GM12865 (cell line): ENCODE results near the gene FGFR1OP2.
"Not testable (repeated sequence)": the region's sequence is repeated elsewhere in the genome, so short reads cannot be mapped to it uniquely, and the experiment has no call there.

Source experiments
- DNase-seq: peaks from one replicate; pipeline ENCODE4 v3.0.0; 2010; ENCODE audit warnings: low read depth
- H3K4me3 ChIP-seq: 2 replicates; pipeline ENCODE4 v1.5.1; 2011; ENCODE audit warnings: mild to moderate bottlenecking, low read depth, low read length, control low read depth
- TF ChIP-seq, protein P1 (sequence below): IDR thresholded peaks from 2 replicates; pipeline ENCODE4 v1.5.1; 2011; ENCODE audit warnings: low read length, control low read depth, low read depth, inconsistent platforms; ENCODE audit not compliant: insufficient read depth; ENCODE audit errors: missing control alignments

The FGFR1OP2 gene

DNA sequence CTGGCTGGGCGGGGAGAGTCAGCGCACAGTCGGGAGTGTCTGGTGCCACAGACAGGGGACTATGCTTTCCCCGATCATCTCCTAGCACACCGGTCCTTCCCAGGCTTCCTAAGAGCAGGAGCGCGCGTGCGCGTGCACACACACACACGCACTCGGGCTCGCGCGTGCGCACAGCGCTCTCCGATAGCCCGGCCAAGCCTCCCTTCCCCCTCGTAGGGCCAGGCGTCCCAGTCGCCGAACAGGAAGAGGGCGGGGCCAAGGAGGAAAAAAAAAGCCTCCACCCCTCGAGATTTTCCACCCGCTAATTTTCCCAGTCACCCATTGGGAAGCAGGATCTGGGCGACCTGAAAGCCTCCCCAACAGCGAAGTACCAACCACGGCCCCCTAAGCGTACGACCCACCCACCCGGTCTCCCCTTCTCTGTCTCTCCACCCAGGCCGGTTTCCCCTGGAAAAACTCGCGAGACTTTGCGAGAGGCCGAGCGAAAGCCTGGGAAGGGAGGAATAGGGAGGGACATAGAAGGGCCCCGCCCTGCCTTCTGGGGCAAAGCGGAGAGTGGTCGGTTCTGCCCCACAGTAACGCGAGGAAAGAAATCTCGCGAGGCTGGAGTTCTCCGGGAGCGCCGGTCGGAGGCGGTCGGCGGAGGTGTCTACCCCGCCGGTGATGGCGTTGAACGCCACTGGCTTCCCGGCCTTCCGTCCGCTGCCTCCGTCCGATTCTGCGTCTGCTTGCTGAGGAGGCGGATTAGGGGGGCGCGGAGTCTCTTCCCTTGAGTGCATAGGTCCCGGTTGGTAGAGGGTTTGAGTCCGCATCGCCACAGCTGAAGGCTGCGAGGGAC, at the start of gene FGFR1OP2, which contains the start of gene INTS13:
Gene FGFR1OP2, plus strand, starts transcription at position 608 of the 838 bp plus-strand sequence. CDS start 15,689 bp downstream, outside the sequence.
Gene INTS13, minus strand, starts transcription at position 119 of the 838 bp plus-strand sequence. CDS start 1,178 bp downstream, outside the sequence.
- TF ChIP-seq, protein P1, sequence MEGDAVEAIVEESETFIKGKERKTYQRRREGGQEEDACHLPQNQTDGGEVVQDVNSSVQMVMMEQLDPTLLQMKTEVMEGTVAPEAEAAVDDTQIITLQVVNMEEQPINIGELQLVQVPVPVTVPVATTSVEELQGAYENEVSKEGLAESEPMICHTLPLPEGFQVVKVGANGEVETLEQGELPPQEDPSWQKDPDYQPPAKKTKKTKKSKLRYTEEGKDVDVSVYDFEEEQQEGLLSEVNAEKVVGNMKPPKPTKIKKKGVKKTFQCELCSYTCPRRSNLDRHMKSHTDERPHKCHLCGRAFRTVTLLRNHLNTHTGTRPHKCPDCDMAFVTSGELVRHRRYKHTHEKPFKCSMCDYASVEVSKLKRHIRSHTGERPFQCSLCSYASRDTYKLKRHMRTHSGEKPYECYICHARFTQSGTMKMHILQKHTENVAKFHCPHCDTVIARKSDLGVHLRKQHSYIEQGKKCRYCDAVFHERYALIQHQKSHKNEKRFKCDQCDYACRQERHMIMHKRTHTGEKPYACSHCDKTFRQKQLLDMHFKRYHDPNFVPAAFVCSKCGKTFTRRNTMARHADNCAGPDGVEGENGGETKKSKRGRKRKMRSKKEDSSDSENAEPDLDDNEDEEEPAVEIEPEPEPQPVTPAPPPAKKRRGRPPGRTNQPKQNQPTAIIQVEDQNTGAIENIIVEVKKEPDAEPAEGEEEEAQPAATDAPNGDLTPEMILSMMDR: no peak
- peak; percentile 98 for DNase-seq
- peak within 1 kb of the TSS; percentile 86 for H3K4me3 ChIP-seq

DNA sequence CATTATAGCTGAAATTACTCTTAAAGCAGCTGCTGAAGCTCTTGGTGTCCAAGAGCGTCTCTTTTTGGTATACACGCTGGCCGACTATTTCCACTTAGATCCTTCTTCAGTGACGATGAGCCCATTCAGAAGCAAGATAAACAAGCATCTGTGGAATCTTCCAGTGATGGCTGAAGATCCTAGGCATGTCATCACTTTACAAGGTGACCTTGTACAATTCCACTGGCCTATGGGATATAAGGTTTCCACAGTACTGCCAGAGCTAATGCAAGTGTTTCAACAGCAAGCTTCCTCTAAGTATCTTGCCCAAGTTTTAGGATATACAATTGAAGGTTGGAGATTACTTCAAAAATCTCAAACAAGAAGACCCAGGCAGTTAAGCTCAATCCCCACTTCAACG, 47.5 kb upstream of the FGFR1OP2 start:
- no peak overlapping the region for H3K4me3 ChIP-seq
- TF ChIP-seq, protein P1: no peak
- DNase-seq: no peak

DNA sequence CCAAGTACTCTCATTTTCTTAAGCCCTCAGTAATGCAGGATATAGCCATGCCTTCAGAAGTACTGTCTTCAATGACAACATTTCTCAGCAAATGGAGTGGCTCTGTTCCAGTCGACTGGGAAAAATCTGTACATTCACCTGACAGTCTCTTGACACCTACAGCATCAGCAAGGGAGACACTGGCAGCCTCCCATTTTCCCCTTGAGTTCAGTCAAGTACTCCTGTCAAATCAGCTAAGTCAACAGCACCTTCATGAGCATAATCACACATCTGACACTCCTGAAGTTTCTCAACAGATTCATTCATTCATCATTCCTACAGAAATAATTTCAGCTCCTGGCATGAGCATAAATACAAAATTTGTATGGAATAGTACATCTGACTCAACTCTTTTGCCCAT, 46.6 kb upstream of the FGFR1OP2 start:
- DNase-seq: no peak
- TF ChIP-seq, protein P1: no peak
- H3K4me3 ChIP-seq: no peak overlapping the region

DNA sequence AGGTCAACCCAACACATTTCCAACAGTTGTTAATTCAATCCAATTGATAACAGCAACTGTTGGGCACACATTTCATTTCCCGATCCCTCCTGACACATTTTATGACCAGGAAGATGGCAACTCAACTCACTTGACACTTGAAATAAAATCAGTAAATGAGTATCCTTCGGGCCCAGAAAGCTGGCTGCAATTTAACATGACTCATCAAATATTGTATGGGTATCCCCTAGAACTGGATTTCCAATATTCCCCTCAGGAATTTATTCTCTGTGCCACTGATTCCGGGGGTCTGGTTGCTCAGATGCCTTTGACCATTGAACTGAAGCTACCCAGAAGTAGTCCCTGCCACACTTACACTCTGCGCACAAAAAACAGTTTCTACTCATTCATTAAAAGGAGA, 42.6 kb upstream of the FGFR1OP2 start:
- DNase-seq: no peak
- H3K4me3 ChIP-seq: no peak overlapping the region
- TF ChIP-seq, protein P1: no peak

DNA sequence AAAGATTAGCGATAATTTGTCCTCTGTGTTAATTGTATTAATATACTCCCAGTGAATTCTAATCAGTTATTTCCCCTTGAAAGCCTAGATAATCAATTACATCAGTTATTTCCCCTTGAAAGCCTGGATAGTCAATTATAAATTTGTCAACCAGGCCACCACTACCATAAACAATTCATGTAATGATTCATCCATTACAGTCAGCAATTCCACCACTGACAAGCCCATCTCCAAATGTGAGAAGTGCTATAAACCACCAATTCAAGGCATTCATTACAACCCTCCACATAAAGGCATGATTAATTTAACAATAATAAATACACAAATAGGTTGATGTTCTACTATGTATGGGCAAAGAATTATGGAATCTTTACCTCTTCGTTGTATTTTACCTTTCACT, 41.4 kb upstream of the FGFR1OP2 start:
- TF ChIP-seq, protein P1: no peak
- no peak overlapping the region for H3K4me3 ChIP-seq
- DNase-seq: no peak

DNA sequence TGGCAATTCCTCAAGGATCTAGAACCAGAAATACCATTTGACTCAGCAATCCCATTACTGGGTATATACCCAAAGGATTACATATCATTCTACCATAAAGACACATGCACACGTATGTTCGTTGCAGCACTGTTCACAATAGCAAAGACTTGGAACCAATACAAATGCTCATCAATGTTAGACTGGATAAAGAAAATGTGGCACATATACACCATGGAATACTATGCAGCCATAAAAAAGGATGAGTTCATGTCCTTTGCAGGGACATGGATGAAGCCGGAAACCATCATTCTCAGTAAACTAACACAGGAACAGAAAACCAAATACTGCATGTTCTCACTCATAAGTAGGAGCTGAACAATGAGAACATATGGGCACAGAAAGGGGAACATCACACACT, 34.9 kb upstream of the FGFR1OP2 start:
- DNase-seq, H3K4me3 ChIP-seq: not testable (repeated sequence)

DNA sequence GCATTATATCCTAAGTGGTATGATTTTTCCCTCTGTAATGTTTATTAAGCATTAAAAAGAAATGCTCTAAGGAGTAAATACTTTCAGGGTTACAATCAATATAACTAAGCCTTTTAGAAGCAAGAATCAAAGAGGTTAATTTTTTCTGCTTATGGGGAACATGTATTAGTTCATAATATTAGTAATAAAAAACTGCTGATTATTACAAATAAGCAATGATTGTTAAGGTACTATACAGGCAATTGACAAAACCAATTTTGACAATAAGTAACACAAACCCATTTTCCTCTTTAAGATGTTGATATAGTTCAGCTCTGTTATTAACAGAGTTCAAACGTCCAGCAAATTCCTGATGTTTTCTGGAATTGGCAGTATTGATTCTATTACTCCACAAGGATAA, 32.2 kb upstream of the FGFR1OP2 start:
- TF ChIP-seq, protein P1: no peak
- H3K4me3 ChIP-seq: no peak overlapping the region
- no peak for DNase-seq
